Measurements from ENCODE around the gene CNIH2. TPM values are rescaled to one million over a fixed set of nuclear protein-coding genes. Genes with fewer than 3 reads are reported as not detected.

CNIH2 gene
- total RNA-seq, 2 experiments from 2014 or later = 4.1 to 6.2 TPM

DNA sequence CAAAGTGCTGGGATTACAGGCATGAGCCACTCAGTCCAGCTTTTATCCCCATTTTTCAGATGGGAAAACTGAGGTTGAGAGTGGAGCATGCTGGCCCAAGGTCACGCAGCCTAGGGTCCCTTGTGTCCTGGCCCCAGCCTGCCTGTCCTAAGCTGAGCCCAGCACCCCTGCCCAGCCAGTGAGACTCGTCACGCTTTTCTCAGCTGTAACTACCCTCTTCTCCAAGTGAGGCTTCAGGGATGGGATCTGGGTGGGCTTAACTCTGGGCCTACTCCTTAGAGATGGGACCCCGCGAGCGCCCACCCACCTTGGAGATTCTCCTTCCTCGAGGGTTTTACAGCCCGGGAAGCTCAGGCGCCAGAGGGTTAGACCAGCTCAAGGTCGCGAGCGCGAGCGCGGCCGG lies 13.3 kb downstream of the CNIH2 start:
- peak overlapping the region; percentile 87 for H3K4me3 Mint-ChIP-seq
- Histone ChIP-seq H3K27ac (ENCODE audit: low read depth in 1 of 2, low read length in 2 of 2) (no peak overlapping the region), H3K4me1 (ENCODE audit: insufficient read depth, low read length) (peaks cover 46% of the 10 kb centered on the region), H3K36me3 (ENCODE audit: insufficient read depth, low read length) (no peaks in the 10 kb centered on the region), H3K27me3 (ENCODE audit: control insufficient read depth in 1 of 2, insufficient read depth in 2 of 2, low read length in 2 of 2) (peaks cover 18 to 23% of the 10 kb centered on the region in 2 experiments), H3K4me3 (ENCODE audit: low read length) (no peak overlapping the region), H3K9me3 (ENCODE audit: control insufficient read depth in 1 of 2, insufficient read depth in 1 of 2, low read length in 2 of 2) (peaks cover 0 to 9% of the 10 kb centered on the region in 2 experiments)
- intact Hi-C loops (cut with DNase I, micrococcal nuclease) = no loop called here
- no peak for ATAC-seq (ENCODE audit: poor library complexity)
- TF ChIP-seq, protein P1, sequence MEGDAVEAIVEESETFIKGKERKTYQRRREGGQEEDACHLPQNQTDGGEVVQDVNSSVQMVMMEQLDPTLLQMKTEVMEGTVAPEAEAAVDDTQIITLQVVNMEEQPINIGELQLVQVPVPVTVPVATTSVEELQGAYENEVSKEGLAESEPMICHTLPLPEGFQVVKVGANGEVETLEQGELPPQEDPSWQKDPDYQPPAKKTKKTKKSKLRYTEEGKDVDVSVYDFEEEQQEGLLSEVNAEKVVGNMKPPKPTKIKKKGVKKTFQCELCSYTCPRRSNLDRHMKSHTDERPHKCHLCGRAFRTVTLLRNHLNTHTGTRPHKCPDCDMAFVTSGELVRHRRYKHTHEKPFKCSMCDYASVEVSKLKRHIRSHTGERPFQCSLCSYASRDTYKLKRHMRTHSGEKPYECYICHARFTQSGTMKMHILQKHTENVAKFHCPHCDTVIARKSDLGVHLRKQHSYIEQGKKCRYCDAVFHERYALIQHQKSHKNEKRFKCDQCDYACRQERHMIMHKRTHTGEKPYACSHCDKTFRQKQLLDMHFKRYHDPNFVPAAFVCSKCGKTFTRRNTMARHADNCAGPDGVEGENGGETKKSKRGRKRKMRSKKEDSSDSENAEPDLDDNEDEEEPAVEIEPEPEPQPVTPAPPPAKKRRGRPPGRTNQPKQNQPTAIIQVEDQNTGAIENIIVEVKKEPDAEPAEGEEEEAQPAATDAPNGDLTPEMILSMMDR (IDR thresholded peaks at IDR 0.05) = no peak
- ChIA-PET POLR2A (interaction anchor here (0.6 to 1.3 kb wide), 3 partner anchors 9 to 140 kb away, joined by 3 to 4 read pairs (median 4); no protein-coding TSS in a partner anchor), CTCF (interaction anchor here (1.1 to 2.1 kb wide), 3 partner anchors 9 to 68 kb away, joined by 3 to 6 read pairs (median 6); no protein-coding TSS in a partner anchor)
- H3K27me3 Mint-ChIP-seq = peaks cover 23% of the 10 kb centered on the region
- H3K4me1 Mint-ChIP-seq (ENCODE audit: low read depth) = peaks cover 32% of the 10 kb centered on the region
- no peak for DNase-seq
- no peak overlapping the region for H3K27ac Mint-ChIP-seq
- H3K36me3 Mint-ChIP-seq (ENCODE audit: low read depth) = no peaks in the 10 kb centered on the region
- no peaks in the 10 kb centered on the region for H3K9me3 Mint-ChIP-seq

DNA sequence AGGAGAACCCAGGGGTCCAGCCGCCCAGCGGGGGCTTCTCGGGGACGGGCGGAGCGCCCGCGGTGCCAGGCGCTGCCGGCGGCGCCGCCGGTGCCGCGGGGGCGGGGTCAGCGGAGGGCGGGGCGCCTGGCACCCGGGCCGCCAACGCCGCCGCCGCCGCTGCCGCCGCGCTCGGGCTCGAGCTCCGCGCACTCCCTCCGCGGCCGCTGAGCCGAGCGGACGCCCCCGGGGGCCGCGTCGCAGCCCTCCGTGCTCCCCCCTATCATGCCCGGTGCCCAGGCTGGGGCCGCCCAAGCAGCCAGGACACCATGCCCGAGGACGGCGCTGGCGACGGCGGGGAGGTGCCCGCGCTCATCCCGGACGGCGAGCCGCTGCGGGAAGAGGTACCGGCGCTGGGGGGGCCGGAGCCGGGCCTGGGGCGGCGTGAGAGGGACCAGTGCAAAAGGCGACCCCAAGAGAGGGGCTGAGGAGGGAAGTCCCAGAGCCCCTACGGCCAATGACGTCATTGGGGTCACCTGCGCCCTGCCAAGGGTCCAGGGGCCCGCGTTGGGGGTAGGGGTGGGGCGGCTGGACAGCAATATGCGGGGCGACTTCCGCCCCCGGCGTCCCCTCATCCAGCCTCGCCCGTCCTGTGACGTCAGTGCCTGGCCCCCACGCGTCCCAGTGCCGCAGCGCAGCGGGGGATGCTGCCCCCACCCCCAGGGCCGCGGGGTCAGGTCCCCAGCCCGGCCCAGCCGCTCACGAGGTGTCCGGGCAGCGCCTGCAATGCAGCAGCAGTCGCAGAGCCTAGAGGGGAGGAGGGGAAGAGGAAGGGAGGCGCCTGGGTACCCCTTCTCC lies 13.9 kb downstream of the CNIH2 start, which contains the start of gene TMEM151A:
Gene TMEM151A, plus strand, starts transcription at position 189 of the 837 bp plus-strand sequence. Its CDS starts 120 bp downstream, at position 309.
- peaks cover 18 to 23% of the 10 kb centered on the region in 2 experiments for H3K27me3 ChIP-seq (ENCODE audit: control insufficient read depth in 1 of 2, insufficient read depth in 2 of 2, low read length in 2 of 2)
- no peak for ATAC-seq (ENCODE audit: poor library complexity)
- POLR2A ChIA-PET = interaction anchor here (0.6 to 1.3 kb wide), 3 partner anchors 9 to 139 kb away, joined by 3 to 4 read pairs (median 4); no protein-coding TSS in a partner anchor
- H3K36me3 Mint-ChIP-seq (ENCODE audit: low read depth) = no peaks in the 10 kb centered on the region
- peak in 6 of 14 experiments; percentile 28 to 72 (median 46) for DNase-seq
- H3K4me3 Mint-ChIP-seq = peak within 1 kb of the TSS; percentile 87
- H3K4me1 ChIP-seq (ENCODE audit: insufficient read depth, low read length) = peaks cover 46% of the 10 kb centered on the region
- no peaks in the 10 kb centered on the region for H3K9me3 Mint-ChIP-seq
- peaks cover 24% of the 10 kb centered on the region for H3K27me3 Mint-ChIP-seq
- TF ChIP-seq, protein P1 (IDR thresholded peaks at IDR 0.05) = no peak
- peaks cover 0 to 9% of the 10 kb centered on the region in 2 experiments for H3K9me3 ChIP-seq (ENCODE audit: control insufficient read depth in 1 of 2, insufficient read depth in 1 of 2, low read length in 2 of 2)
- H3K27ac Mint-ChIP-seq = peak within 1 kb of the TSS; percentile 79
- no peaks in the 10 kb centered on the region for H3K36me3 ChIP-seq (ENCODE audit: insufficient read depth, low read length)
- CTCF ChIA-PET = interaction anchor here (1.1 to 2.1 kb wide), 3 partner anchors 9 to 69 kb away, joined by 3 to 6 read pairs (median 6); no protein-coding TSS in a partner anchor
- intact Hi-C loops (cut with DNase I, micrococcal nuclease) = no loop called here
- no peak within 1 kb of the TSS for H3K27ac ChIP-seq (ENCODE audit: low read depth in 1 of 2, low read length in 2 of 2)
- peak within 1 kb of the TSS; percentile 14 for H3K4me3 ChIP-seq (ENCODE audit: low read length)
- peaks cover 26% of the 10 kb centered on the region for H3K4me1 Mint-ChIP-seq (ENCODE audit: low read depth)

DNA sequence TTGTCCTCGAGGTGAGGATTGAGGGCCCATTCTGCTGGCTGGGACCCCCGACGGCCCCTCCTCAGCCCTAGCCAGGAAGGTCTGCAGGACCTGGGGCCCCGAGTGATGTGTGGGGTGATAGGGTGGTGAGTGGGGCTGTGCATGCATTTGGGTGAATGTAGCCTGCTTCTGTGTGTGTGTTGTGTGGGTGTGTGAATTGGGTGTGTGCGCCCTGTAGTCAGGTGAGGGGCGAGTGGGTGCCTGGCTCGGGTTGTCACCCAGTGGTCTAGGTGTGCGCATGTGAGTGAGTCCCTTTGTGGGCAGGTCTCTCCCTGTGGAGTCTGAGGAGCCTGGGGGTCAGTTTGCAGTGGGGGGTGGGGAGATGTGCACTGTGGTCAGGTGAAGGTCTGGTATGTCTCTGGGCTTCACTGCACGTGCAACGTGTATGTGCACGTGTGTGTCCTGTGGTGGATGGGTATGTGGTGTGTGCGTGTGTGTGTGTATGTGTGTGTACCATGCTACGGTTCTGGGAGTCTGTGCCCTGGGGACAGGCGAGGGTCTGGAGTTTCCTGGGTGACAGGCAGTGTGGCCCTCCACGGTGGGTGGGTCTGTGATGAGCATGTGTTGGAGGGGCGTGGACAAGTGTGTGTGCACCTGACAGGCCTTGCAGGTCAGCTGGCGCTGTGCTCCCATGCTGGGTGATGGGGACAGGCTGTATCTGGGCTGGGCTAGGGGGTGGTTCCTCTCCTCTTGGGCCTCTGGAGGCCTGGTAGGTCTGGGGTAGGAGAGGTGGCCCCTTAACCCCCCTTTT lies 14.8 kb downstream of the CNIH2 start:
- intact Hi-C loops (cut with DNase I, micrococcal nuclease) = no loop called here
- no peaks in the 10 kb centered on the region for H3K36me3 ChIP-seq (ENCODE audit: insufficient read depth, low read length)
- POLR2A ChIA-PET = no interaction called here
- H3K4me3 Mint-ChIP-seq = peak overlapping the region; percentile 49
- TF ChIP-seq, protein P1 (IDR thresholded peaks at IDR 0.05) = no peak
- CTCF ChIA-PET = no interaction called here
- H3K4me1 ChIP-seq (ENCODE audit: insufficient read depth, low read length) = peaks cover 38% of the 10 kb centered on the region
- ATAC-seq (ENCODE audit: poor library complexity) = no peak
- H3K27me3 ChIP-seq (ENCODE audit: control insufficient read depth in 1 of 2, insufficient read depth in 2 of 2, low read length in 2 of 2) = peaks cover 18 to 23% of the 10 kb centered on the region in 2 experiments
- H3K4me1 Mint-ChIP-seq (ENCODE audit: low read depth) = peaks cover 23% of the 10 kb centered on the region
- H3K27ac ChIP-seq (ENCODE audit: low read depth in 1 of 2, low read length in 2 of 2) = no peak overlapping the region
- H3K4me3 ChIP-seq (ENCODE audit: low read length) = no peak overlapping the region
- peaks cover 24% of the 10 kb centered on the region for H3K27me3 Mint-ChIP-seq
- peaks cover 0 to 9% of the 10 kb centered on the region in 2 experiments for H3K9me3 ChIP-seq (ENCODE audit: control insufficient read depth in 1 of 2, insufficient read depth in 1 of 2, low read length in 2 of 2)
- no peaks in the 10 kb centered on the region for H3K9me3 Mint-ChIP-seq
- no peaks in the 10 kb centered on the region for H3K36me3 Mint-ChIP-seq (ENCODE audit: low read depth)
- DNase-seq = peak in 1 of 14 experiments; percentile 41
- no peak overlapping the region for H3K27ac Mint-ChIP-seq

Data from CD4-positive, alpha-beta T cell (primary cell).